Right lobe of liver (tissue), 6 donors: ENCODE results near the gene ZNF2. TPM values are rescaled to one million over a fixed set of nuclear protein-coding genes. Genes with fewer than 3 reads are reported as not detected.

Source experiments
- ATAC-seq, 4 donors: fragments of 200-7000 bp; cut with Tn5 transposase; one replicate each; pipeline ENCODE4 v1.9.1; 2020; ENCODE audit warnings: mild to moderate bottlenecking in 4 of 4, moderate library complexity in 4 of 4
- DNase-seq, 3 donors: peaks; one replicate each; pipeline ENCODE4 v3.0.0-alpha.2; 2020
- H3K27ac ChIP-seq, 3 donors: fragments of 200-600 bp; one replicate each; pipeline ENCODE4 v1.8.0; 2022
- H3K27me3 ChIP-seq, 2 donors: fragments of 200-600 bp; one replicate each; pipeline ENCODE4 v1.8.0; 2022
- H3K36me3 ChIP-seq, 4 donors: fragments of 200-600 bp; sonication (generic) in 1 of 4; one replicate each; pipeline versions ENCODE4 v1.5.1 to v1.8.0; 2017 to 2022; ENCODE audit warnings: control low read depth in 1 of 4
- H3K4me1 ChIP-seq, 4 donors: fragments of 200-600 bp; sonication (generic) in 1 of 4; one replicate each; pipeline versions ENCODE4 v1.5.1 to v1.8.0; 2017 to 2022; ENCODE audit warnings: control low read depth in 1 of 4
- H3K4me3 ChIP-seq, 3 donors: fragments of 200-600 bp; one replicate each; pipeline ENCODE4 v1.8.0; 2022
- H3K9me3 ChIP-seq, 4 donors: fragments of 200-600 bp; sonication (generic) in 1 of 4; one replicate each; pipeline versions ENCODE4 v1.5.1 to v1.8.0; 2017 to 2022; ENCODE audit warnings: control low read depth in 1 of 4
- POLR2A ChIP-seq: fragments of 450-650 bp; IDR thresholded peaks from one replicate; pipeline ENCODE4 v1.6.1; 2017; ENCODE audit warnings: antibody characterized with exemption, mild to moderate bottlenecking
- WGBS: methylation state at CpG from one replicate; pipeline ENCODE4 v1.1.6; 2018; ENCODE audit warnings: low coverage, low lambda C conversion rate; ENCODE audit not compliant: insufficient coverage; ENCODE audit errors: missing lambda C conversion rate; 5-methylcytosine and 5-hydroxymethylcytosine counted together
- intact Hi-C, 2 donors: fragments of 100-400 bp; cut with DNase I; formaldehyde crosslinking; loops; one replicate each; pipeline versions ENCODE4 v1.11.2 to v1.14.1; 2022
- total RNA-seq, 6 experiments: library from RNA; depleted of rRNA in 2 of 6; stranded (reverse); fragments of >200 nt in 2 of 6; fragmentation: NEBNext Ultra II Directional in 3 of 6; extraction: Animal tissue kit (Norgen Biotek cat#: 25700) in 3 of 6; gene quantifications; one replicate each; pipeline versions ENCODE4 v1.1.0 to v1.2.4, GENCODE V29; 2016 to 2023
- TF ChIP-seq, protein P1 (sequence below), 4 donors: fragments of 200-600 bp in 3 of 4; fragments of 450-650 bp in 1 of 4; IDR thresholded peaks; one replicate each; pipeline versions ENCODE4 v1.5.1 to v1.8.0; 2016 to 2022; ENCODE audit warnings: antibody characterized with exemption in 4 of 4, mild to moderate bottlenecking in 2 of 4
- donor health status: DM: no; HTN: yes; CAD: no.
- donor health status: DM: no; HTN: no; CAD: no.
- donor health status: DM: no; HTN: no; CAD: no.
- donor health status: DM: no; HTN: yes; CAD: no.
- donor health status: DM: no; HTN: yes; CAD: no.

Gene ZNF2
- total RNA-seq, 6 experiments from 2014 or later: 1.1 to 2.0 (median 1.8) TPM

DNA sequence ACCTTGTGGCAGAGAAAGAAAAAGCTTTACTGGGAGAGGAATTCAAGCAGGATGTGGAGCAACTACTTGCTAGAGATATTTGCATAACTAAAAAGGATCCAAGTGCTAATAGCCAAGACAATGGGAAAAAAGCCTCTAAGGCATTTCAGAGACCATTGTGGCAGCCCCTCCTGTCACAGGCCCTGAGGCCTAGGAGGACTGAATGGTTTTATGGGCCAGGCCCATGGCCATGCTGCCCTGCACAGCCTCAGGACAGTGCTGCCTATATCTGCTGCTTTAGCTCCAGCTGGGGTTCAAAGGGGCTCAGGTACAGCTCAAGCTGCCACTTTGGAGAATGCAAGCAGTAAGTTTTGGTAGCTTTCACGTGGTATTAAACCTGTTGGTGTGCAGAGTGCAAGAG is 26.9 kb upstream of the ZNF2 start:
- no peak overlapping the region for H3K4me3 ChIP-seq
- intact Hi-C loops: no loop called here
- DNase-seq (no peak), ATAC-seq (no peak)
- H3K9me3 ChIP-seq: peaks cover 0 to 15% (median 0%) of the 10 kb centered on the region in 4 donors
- no peaks in the 10 kb centered on the region for H3K36me3 ChIP-seq
- H3K4me1 ChIP-seq: no peaks in the 10 kb centered on the region
- 67% methylated on average over 1 of the region's 1 CpG for WGBS
- no peak overlapping the region for H3K27ac ChIP-seq
- no peaks in the 10 kb centered on the region for H3K27me3 ChIP-seq
- TF ChIP-seq, protein P1, sequence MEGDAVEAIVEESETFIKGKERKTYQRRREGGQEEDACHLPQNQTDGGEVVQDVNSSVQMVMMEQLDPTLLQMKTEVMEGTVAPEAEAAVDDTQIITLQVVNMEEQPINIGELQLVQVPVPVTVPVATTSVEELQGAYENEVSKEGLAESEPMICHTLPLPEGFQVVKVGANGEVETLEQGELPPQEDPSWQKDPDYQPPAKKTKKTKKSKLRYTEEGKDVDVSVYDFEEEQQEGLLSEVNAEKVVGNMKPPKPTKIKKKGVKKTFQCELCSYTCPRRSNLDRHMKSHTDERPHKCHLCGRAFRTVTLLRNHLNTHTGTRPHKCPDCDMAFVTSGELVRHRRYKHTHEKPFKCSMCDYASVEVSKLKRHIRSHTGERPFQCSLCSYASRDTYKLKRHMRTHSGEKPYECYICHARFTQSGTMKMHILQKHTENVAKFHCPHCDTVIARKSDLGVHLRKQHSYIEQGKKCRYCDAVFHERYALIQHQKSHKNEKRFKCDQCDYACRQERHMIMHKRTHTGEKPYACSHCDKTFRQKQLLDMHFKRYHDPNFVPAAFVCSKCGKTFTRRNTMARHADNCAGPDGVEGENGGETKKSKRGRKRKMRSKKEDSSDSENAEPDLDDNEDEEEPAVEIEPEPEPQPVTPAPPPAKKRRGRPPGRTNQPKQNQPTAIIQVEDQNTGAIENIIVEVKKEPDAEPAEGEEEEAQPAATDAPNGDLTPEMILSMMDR (IDR thresholded peaks at IDR 0.05): no peak
- TF ChIP-seq POLR2A: no peak

DNA sequence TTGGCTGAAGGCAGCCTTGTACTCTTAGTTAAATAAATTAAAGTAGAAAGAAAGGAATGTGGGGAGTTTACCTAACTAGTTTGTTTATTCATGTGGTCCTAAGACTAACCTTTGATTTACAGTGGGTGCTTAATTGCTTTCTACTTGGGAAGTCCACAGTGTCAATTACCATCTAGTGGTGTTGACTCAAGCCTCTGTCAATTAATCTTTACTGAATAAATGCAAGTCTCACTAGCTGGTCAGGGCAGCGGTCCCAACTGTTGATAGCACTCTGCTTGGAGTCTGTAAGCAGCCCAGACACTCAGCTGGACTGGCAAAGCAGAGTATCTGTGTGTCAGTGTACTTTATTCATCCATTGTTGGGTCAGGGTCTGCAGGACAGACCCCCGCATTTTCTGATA is 21.8 kb upstream of the ZNF2 start:
- DNase-seq: no peak
- 100% methylated on average over 2 of the region's 2 CpGs for WGBS

DNA sequence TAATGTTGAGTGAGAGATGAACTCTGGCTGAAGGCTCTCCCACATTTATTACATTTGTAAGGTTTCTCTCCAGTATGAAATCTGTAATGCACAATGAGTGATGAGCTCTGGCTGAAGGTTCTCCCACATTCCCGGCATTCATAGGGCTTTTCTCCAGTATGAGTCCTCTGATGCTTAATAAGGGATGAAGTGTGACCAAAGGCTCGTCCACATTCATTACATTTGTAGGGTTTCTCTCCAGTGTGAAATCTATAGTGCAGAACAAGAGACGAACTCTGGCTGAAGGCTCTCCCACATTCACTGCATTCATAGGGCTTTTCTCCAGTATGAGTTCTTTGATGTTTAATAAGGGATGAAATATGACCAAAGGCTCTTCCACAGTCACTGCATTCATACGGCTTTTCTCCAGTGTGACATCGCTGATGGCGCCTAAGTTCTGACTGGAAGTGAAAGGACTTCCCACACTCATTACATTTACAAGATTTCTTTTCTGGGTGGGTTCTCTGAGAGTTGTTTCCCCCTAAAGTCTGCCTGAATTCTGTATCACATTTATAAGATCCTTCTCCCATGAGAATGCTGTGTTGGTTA is 16.1 kb upstream of the ZNF2 start:
- H3K27me3 ChIP-seq: no peaks in the 10 kb centered on the region
- no peaks in the 10 kb centered on the region for H3K4me1 ChIP-seq
- intact Hi-C loops: no loop called here
- peaks cover 0 to 19% (median 9%) of the 10 kb centered on the region in 4 donors for H3K36me3 ChIP-seq
- no peak overlapping the region for H3K27ac ChIP-seq
- no peak overlapping the region for H3K4me3 ChIP-seq
- 81% methylated on average over 3 of the region's 6 CpGs for WGBS
- DNase-seq (no peak), ATAC-seq (no peak)
- no peak for TF ChIP-seq POLR2A
- TF ChIP-seq, protein P1 (IDR thresholded peaks at IDR 0.05): no peak
- peaks cover 10 to 49% (median 28%) of the 10 kb centered on the region in 4 donors for H3K9me3 ChIP-seq

More for the DNA sequence above, 21.8 kb upstream of the ZNF2 start:
- Histone ChIP-seq H3K36me3 (no peaks in the 10 kb centered on the region), H3K27ac (no peak overlapping the region), H3K4me1 (no peaks in the 10 kb centered on the region), H3K9me3 (peaks cover 0 to 33% (median 12%) of the 10 kb centered on the region in 4 donors), H3K4me3 (no peak overlapping the region), H3K27me3 (no peaks in the 10 kb centered on the region)
- intact Hi-C loops: no loop called here
- ATAC-seq: no peak
- no peak for TF ChIP-seq POLR2A
- TF ChIP-seq, protein P1 (IDR thresholded peaks at IDR 0.05): no peak

DNA sequence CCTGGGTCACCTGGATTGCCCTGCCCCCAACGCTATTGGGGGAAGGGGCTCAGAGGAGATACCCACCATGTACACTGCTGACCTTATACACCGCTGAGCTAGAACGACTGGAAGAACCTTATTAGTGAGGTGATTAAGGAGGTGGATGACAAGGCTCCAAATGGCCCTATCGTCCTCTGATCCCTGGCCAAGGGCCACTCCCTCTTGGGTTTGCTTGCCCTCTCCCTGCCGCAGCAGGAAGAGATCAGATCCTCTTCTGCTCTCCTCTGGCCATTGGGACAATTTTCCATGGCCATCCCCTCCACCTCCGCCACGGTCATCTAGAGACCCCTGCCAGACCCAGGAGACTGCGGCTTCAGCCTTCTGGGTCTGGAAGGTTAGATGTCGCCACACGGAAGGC is 7.2 kb upstream of the ZNF2 start:
- no peak for DNase-seq
- TF ChIP-seq, protein P1 (IDR thresholded peaks at IDR 0.05): no peak
- no peak for TF ChIP-seq POLR2A
- intact Hi-C loops: no loop called here
- peaks cover 0 to 7% (median 0%) of the 10 kb centered on the region in 4 donors for H3K4me1 ChIP-seq
- H3K27me3 ChIP-seq: no peaks in the 10 kb centered on the region
- H3K4me3 ChIP-seq: peak overlapping the region; percentile 60 to 70 (median 66)
- WGBS: 92% methylated on average over 3 of the region's 10 CpGs
- no peak for ATAC-seq
- H3K9me3 ChIP-seq: peaks cover 0 to 3% (median 0%) of the 10 kb centered on the region in 4 donors
- peaks cover 0 to 3% (median 1%) of the 10 kb centered on the region in 4 donors for H3K36me3 ChIP-seq
- H3K27ac ChIP-seq: no peak overlapping the region
